H1 (cell line): ENCODE results near the gene FBN3. TPM values are rescaled to one million over a fixed set of nuclear protein-coding genes. Genes with fewer than 3 reads are reported as not detected.
A peak's percentile ranks its signal among the peaks of the same experiment; 100 is the strongest.

Experiments
- CTCF ChIA-PET: fragments of 300-600 bp; sonication (Branson Sonifier 250); formaldehyde crosslinking; loops from one replicate; lab custom pipeline; 2021; ENCODE audit not compliant: partially characterized antibody; lab: Charles Lee
- POLR2A ChIA-PET: fragments of 300-600 bp; sonication (Branson Sonifier 250); formaldehyde crosslinking; loops from one replicate; lab custom pipeline; 2021; ENCODE audit warnings: inconsistent platforms; ENCODE audit not compliant: partially characterized antibody; lab: Charles Lee
- DNase-seq, 2 experiments: peaks; one replicate each; pipeline versions ENCODE4 v3.0.0 to v3.0.0-alpha.2; 2010 to 2022; ENCODE audit warnings: low spot score in 2 of 2, low read depth in 1 of 2, mixed read lengths in 1 of 2
- FAIRE-seq: peaks from 2 replicates; lab custom pipeline; 2011; peaks lifted over from hg19 to GRCh38; lab: Jason Lieb, UNC
- H2AFZ ChIP-seq: 2 replicates; pipeline ENCODE4 v1.8.1; 2012; ENCODE audit warnings: low read length, inconsistent platforms
- H2AK5ac ChIP-seq: 2 replicates; pipeline ENCODE4 v1.6.1; 2013; ENCODE audit warnings: low read depth, low read length
- H2BK120ac ChIP-seq: replicated peaks from 2 replicates; pipeline ENCODE3; 2013; ENCODE audit warnings: low read depth, low read length, inconsistent platforms
- H2BK12ac ChIP-seq: 2 replicates; pipeline ENCODE4 v1.6.1; 2013; ENCODE audit warnings: low read depth, low read length
- H2BK15ac ChIP-seq: 2 replicates; pipeline ENCODE4 v1.6.1; 2013; ENCODE audit warnings: low read length
- H2BK20ac ChIP-seq: 2 replicates; pipeline ENCODE4 v1.6.1; 2013; ENCODE audit warnings: low read length
- H2BK5ac ChIP-seq: 2 replicates; pipeline ENCODE4 v1.6.1; 2013; ENCODE audit warnings: low read depth, low read length
- H3K14ac ChIP-seq: 2 replicates; pipeline ENCODE4 v1.6.1; 2013; ENCODE audit warnings: inconsistent platforms; ENCODE audit not compliant: insufficient read length
- H3K18ac ChIP-seq: 2 replicates; pipeline ENCODE4 v1.6.1; 2013; ENCODE audit warnings: low read length; ENCODE audit errors: extremely low read depth
- H3K23ac ChIP-seq: 2 replicates; pipeline ENCODE4 v1.6.1; 2013; ENCODE audit warnings: inconsistent platforms; ENCODE audit not compliant: insufficient read length
- H3K23me2 ChIP-seq: 2 replicates; pipeline ENCODE4 v1.6.1; 2013; ENCODE audit warnings: low read depth, low read length
- H3K27ac ChIP-seq: 2 replicates; pipeline ENCODE4 v1.6.1; 2011; ENCODE audit warnings: low read depth, low read length, inconsistent platforms
- H3K27me3 ChIP-seq, 4 experiments: replicated peaks in 1 of 4; 1 replicate in 1 of 4; 2 replicates in 3 of 4; pipeline versions ENCODE4 v1.6.1 to v1.8.1; 2011 to 2013; ENCODE audit warnings: low read length in 3 of 4, mild to moderate bottlenecking in 3 of 4, inconsistent platforms in 2 of 4, mixed read lengths in 2 of 4, moderate library complexity in 1 of 4; ENCODE audit not compliant: control insufficient read depth in 3 of 4, insufficient read depth in 3 of 4; ENCODE audit errors: extremely low read depth in 1 of 4
- H3K36me3 ChIP-seq, 4 experiments: 2 replicates each; pipeline versions ENCODE4 v1.6.1 to v1.8.1; 2011 to 2013; ENCODE audit warnings: mild to moderate bottlenecking in 4 of 4, low read length in 3 of 4, moderate library complexity in 2 of 4, control low read depth in 1 of 4, inconsistent platforms in 1 of 4; ENCODE audit not compliant: insufficient read depth in 4 of 4, control insufficient read depth in 2 of 4
- H3K4ac ChIP-seq: replicated peaks from 2 replicates; pipeline ENCODE3; 2013; ENCODE audit warnings: low read length, low read depth, mixed read lengths, inconsistent platforms; ENCODE audit not compliant: insufficient read length
- H3K4me1 ChIP-seq, 4 experiments: replicated peaks in 1 of 4; 1 replicate in 1 of 4; 2 replicates in 3 of 4; pipeline versions ENCODE4 v1.6.1 to v1.8.1; 2011 to 2013; ENCODE audit warnings: low read length in 3 of 4, inconsistent platforms in 2 of 4, mixed read lengths in 1 of 4; ENCODE audit not compliant: insufficient read depth in 4 of 4, control insufficient read depth in 3 of 4
- H3K4me2 ChIP-seq, 2 experiments: 2 replicates each; pipeline versions ENCODE4 v1.6.1 to v1.8.1; 2011 to 2013; ENCODE audit warnings: low read depth in 2 of 2, low read length in 2 of 2, control low read depth in 1 of 2, inconsistent platforms in 1 of 2, mild to moderate bottlenecking in 1 of 2; ENCODE audit not compliant: insufficient read depth in 1 of 2
- H3K4me3 ChIP-seq, 4 experiments: fragments of 200-600, 300-600 bp in 1 of 4; sonication (generic), shearing (Covaris generic), sonication (Bioruptor Twin) in 1 of 4; 2 replicates each; pipeline versions ENCODE4 v1.5.1 to v1.8.1; 2011 to 2016; ENCODE audit warnings: low read length in 4 of 4, low read depth in 3 of 4, control low read depth in 2 of 4, inconsistent platforms in 2 of 4, mild to moderate bottlenecking in 2 of 4, mixed read lengths in 1 of 4, moderate library complexity in 1 of 4; ENCODE audit not compliant: insufficient read depth in 2 of 4; ENCODE audit errors: extremely low read depth in 1 of 4
- H3K56ac ChIP-seq: replicated peaks from 2 replicates; pipeline ENCODE3; 2013; ENCODE audit warnings: low read depth, mild to moderate bottlenecking, mixed read lengths, low read length, inconsistent platforms; ENCODE audit not compliant: insufficient read length
- H3K79me1 ChIP-seq: 2 replicates; pipeline ENCODE4 v1.6.1; 2013; ENCODE audit warnings: low read depth, low read length, control low read depth
- H3K79me2 ChIP-seq, 2 experiments: 2 replicates each; pipeline versions ENCODE4 v1.6.1 to v1.8.1; 2012 to 2013; ENCODE audit warnings: low read length in 2 of 2, mild to moderate bottlenecking in 2 of 2, inconsistent platforms in 1 of 2; ENCODE audit not compliant: insufficient read depth in 2 of 2, control insufficient read depth in 1 of 2
- H3K9ac ChIP-seq, 4 experiments: replicated peaks in 1 of 4; 1 replicate in 1 of 4; 2 replicates in 3 of 4; pipeline versions ENCODE4 v1.6.1 to v1.8.1; 2011 to 2013; ENCODE audit warnings: low read depth in 3 of 4, low read length in 3 of 4, control low read depth in 2 of 4, mild to moderate bottlenecking in 2 of 4, moderate library complexity in 2 of 4, inconsistent platforms in 1 of 4; ENCODE audit errors: extremely low read depth in 1 of 4
- H3K9me3 ChIP-seq, 2 experiments: 2 replicates each; pipeline versions ENCODE4 v1.6.1 to v1.8.1; 2012 to 2013; ENCODE audit warnings: mild to moderate bottlenecking in 2 of 2, moderate library complexity in 2 of 2, control low read depth in 1 of 2, inconsistent platforms in 1 of 2, low read depth in 1 of 2, low read length in 1 of 2, mixed read lengths in 1 of 2; ENCODE audit not compliant: insufficient read depth in 2 of 2
- H4K20me1 ChIP-seq, 2 experiments: replicated peaks in 1 of 2; 2 replicates each; pipeline versions ENCODE3 to v1.8.1; 2011 to 2013; ENCODE audit warnings: inconsistent platforms in 2 of 2, low read length in 2 of 2, mild to moderate bottlenecking in 1 of 2; ENCODE audit not compliant: insufficient read depth in 2 of 2, control insufficient read depth in 1 of 2
- H4K5ac ChIP-seq: 2 replicates; pipeline ENCODE4 v1.6.1; 2013; ENCODE audit warnings: low read length, low read depth, mixed read lengths, inconsistent platforms; ENCODE audit not compliant: insufficient read length
- H4K8ac ChIP-seq: 2 replicates; pipeline ENCODE4 v1.8.0; 2013; ENCODE audit warnings: mild to moderate bottlenecking, moderate library complexity, low read length, inconsistent platforms; ENCODE audit not compliant: insufficient read depth; ENCODE audit errors: extremely low read depth
- H4K91ac ChIP-seq: replicated peaks from 2 replicates; pipeline ENCODE3; 2013; ENCODE audit warnings: low read length, mixed read lengths, inconsistent platforms; ENCODE audit not compliant: insufficient read length
- CEBPB ChIP-seq: IDR thresholded peaks from 2 replicates; pipeline ENCODE4 v1.6.1; 2012; ENCODE audit warnings: low read depth, low read length
- EP300 ChIP-seq, 2 experiments: IDR thresholded peaks; 1 replicate in 1 of 2; 2 replicates in 1 of 2; pipeline ENCODE4 v1.6.1; 2011 to 2012; ENCODE audit warnings: low read depth in 2 of 2, low read length in 2 of 2, mild to moderate bottlenecking in 2 of 2, borderline replicate concordance in 1 of 2, inconsistent platforms in 1 of 2, moderate library complexity in 1 of 2
- NRF1 ChIP-seq: IDR thresholded peaks from 2 replicates; pipeline ENCODE4 v1.6.1; 2011; ENCODE audit warnings: mild to moderate bottlenecking, low read depth, low read length, improper control_type of control experiment
- PHF8 ChIP-seq: fragments of 200-600 bp; sonication (generic); conservative IDR thresholded peaks from 2 replicates; pipeline ENCODE4 v1.7.1; 2012; ENCODE audit warnings: low read depth, mild to moderate bottlenecking, inconsistent platforms, low read length, moderate library complexity
- TAF1 ChIP-seq: IDR thresholded peaks from 2 replicates; pipeline ENCODE4 v1.6.1; 2011; ENCODE audit warnings: mild to moderate bottlenecking, low read depth, low read length
- ZNF274 ChIP-seq: IDR thresholded peaks from 2 replicates; pipeline ENCODE4 v1.7.0; 2012; ENCODE audit warnings: low read length, borderline replicate concordance; ENCODE audit errors: extremely low read depth
- whole genome bisulfite sequencing, 2 experiments: shearing (Covaris generic) in 1 of 2; methylation state at CpG; one replicate each; pipeline versions ENCODE4 v1.1.6 to v1.1.7; 2013 to 2015; ENCODE audit warnings: low lambda C conversion rate in 2 of 2, mixed read lengths in 2 of 2, inconsistent platforms in 1 of 2, low coverage in 1 of 2, missing lambda C conversion rate in 1 of 2; ENCODE audit not compliant: insufficient replicate concordance in 2 of 2, insufficient coverage in 1 of 2, insufficient read length in 1 of 2; ENCODE audit errors: extremely low coverage in 1 of 2, missing lambda C conversion rate in 1 of 2; 5-methylcytosine and 5-hydroxymethylcytosine counted together
- polyA plus RNA-seq, 7 experiments: library from polyadenylated mRNA; depleted of rRNA in 3 of 7; stranded (reverse) in 5 of 7; unstranded in 2 of 7; fragments of >200 nt in 5 of 7; fragments of 200-250 nt in 2 of 7; gene quantifications; 1 replicate in 5 of 7; 2 replicates in 1 of 7; 4 replicates in 1 of 7; pipeline versions ENCODE4 v1.2.1 to v1.2.3, GENCODE V29; 2011 to 2013; ENCODE audit warnings: missing spikeins in 2 of 7, mixed read lengths in 2 of 7
- total RNA-seq: library from RNA; stranded (reverse); fragmentation: NEBNext Ultra II Directional; extraction: Animal tissue kit (Norgen Biotek cat#: 25700); gene quantifications from 2 replicates; pipeline ENCODE4 v1.2.1, GENCODE V29; 2021
- TF ChIP-seq, protein P1 (sequence below): IDR thresholded peaks from 2 replicates; pipeline ENCODE4 v1.6.1; 2012; ENCODE audit warnings: inconsistent platforms
- TF ChIP-seq, protein P2 (sequence below), 3 experiments: IDR thresholded peaks; 1 replicate in 2 of 3; 2 replicates in 1 of 3; pipeline versions ENCODE4 v1.5.1 to v1.6.1; 2011; ENCODE audit warnings: low read length in 3 of 3, mild to moderate bottlenecking in 3 of 3, inconsistent platforms in 2 of 3, low read depth in 1 of 3, moderate library complexity in 1 of 3; ENCODE audit not compliant: insufficient read depth in 1 of 3; ENCODE audit errors: control extremely low read depth in 1 of 3

Gene FBN3
- total and polyA plus RNA-seq, 2 of the 8 experiments (the other 6 are each of a cell fraction or from before 2014, with no cell fraction given) = 37.1 to 38.7 TPM

DNA sequence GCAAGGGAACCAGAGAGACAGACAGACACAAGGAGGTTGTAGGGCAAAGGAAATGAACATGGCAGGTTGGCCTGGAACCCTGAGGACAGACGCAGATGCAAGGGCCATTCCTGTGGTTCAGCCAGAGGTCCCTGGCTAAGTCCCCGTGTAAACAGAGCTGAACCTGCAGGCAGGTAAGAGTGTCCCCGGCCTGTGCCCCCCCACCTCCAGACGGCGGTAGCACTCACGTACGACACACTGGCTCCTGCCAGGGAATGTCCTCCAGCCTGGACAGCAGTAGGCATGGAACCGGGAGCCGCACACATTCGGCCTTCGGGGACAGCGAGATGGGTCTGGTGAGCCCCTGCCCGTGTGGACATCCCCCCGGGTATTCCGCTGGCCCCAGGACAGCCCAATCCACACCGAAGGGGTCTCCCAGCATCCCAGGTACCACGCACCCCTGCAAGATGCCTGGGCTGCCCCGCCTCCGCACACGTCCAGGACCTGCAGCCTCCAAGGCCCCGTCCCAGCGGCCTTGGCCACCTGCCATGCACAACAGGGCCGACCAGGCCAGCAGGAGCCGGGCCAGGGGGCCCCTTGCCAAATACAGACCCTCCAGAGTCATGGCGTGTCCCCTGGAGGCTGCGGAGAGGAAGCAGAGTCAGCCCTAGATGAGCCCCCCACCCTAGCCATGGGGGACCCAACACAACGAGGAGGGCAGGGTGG is 2.4 kb downstream of the FBN3 start:
- no peaks in the 10 kb centered on the region for H4K20me1 ChIP-seq
- H3K27me3 ChIP-seq = no peaks in the 10 kb centered on the region
- DNase-seq (no peak), FAIRE-seq (no peak)
- CTCF ChIA-PET = interaction anchor here (0.6 to 0.9 kb wide), 2 partner anchors 12 to 113 kb away, joined by 3 read pairs; no protein-coding TSS in a partner anchor
- no peaks in the 10 kb centered on the region for H3K9me3 ChIP-seq
- no peak overlapping the region for H2AFZ ChIP-seq
- H2BK120ac ChIP-seq = no peak overlapping the region
- H3K4ac ChIP-seq = peak overlapping the region; percentile 88
- peaks cover 6% of the 10 kb centered on the region for H3K79me1 ChIP-seq
- no peak overlapping the region for H3K14ac ChIP-seq
- H3K36me3 ChIP-seq = no peaks in the 10 kb centered on the region; a peak in 1 of 8 replicates
- H3K56ac ChIP-seq = no peak overlapping the region
- H2AK5ac ChIP-seq = 0 out of 2 replicates have a peak overlapping the region, but pooled peaks have one; percentile 28
- no peak overlapping the region for H2BK20ac ChIP-seq
- H3K4me2 ChIP-seq = no peak overlapping the region
- H2BK15ac ChIP-seq = 0 out of 2 replicates have a peak overlapping the region, but pooled peaks have one; percentile 46
- H3K18ac ChIP-seq = no peak overlapping the region
- H3K79me2 ChIP-seq = peaks cover 0 to 19% of the 10 kb centered on the region in 2 experiments; a peak in 1 of 4 replicates
- no peak overlapping the region for H4K5ac ChIP-seq
- peak overlapping the region; percentile 71 for H4K91ac ChIP-seq
- no peak overlapping the region for H3K23ac ChIP-seq
- no peaks in the 10 kb centered on the region; the same call in 1 of the 2 replicates for H3K23me2 ChIP-seq
- peak overlapping the region; percentile 94; the same call in 1 of the 2 replicates for H2BK12ac ChIP-seq
- peak overlapping the region; percentile 65 for H4K8ac ChIP-seq
- no peak overlapping the region for H3K9ac ChIP-seq
- no peak overlapping the region; the same call in 1 of the 2 replicates for H3K27ac ChIP-seq
- POLR2A ChIA-PET = interaction anchor here (1.1 to 1.4 kb wide), 2 partner anchors 11 to 70 kb away, joined by 3 to 4 read pairs; no protein-coding TSS in a partner anchor
- no peak overlapping the region for H3K4me3 ChIP-seq
- peak overlapping the region; percentile 90; the same call in 1 of the 2 replicates for H2BK5ac ChIP-seq
- peaks cover 0 to 24% (median 13%) of the 10 kb centered on the region in 4 experiments; a peak in 6 of 7 replicates for H3K4me1 ChIP-seq
- WGBS, 2 experiments = 88% methylated on average over 25 of the region's 27 CpGs; no CpG with 5 or more reads in 1 of the 2 experiments
- no peak for TF ChIP-seq CEBPB
- TF ChIP-seq, protein P1, sequence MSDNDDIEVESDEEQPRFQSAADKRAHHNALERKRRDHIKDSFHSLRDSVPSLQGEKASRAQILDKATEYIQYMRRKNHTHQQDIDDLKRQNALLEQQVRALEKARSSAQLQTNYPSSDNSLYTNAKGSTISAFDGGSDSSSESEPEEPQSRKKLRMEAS = no peak
- no peak for TF ChIP-seq EP300 (IDR thresholded peaks at IDR 0.05; ENCODE audit: borderline replicate concordance in 1 of 2, low read depth in 2 of 2, low read length in 2 of 2)
- no peak for TF ChIP-seq NRF1
- TF ChIP-seq, protein P2, sequence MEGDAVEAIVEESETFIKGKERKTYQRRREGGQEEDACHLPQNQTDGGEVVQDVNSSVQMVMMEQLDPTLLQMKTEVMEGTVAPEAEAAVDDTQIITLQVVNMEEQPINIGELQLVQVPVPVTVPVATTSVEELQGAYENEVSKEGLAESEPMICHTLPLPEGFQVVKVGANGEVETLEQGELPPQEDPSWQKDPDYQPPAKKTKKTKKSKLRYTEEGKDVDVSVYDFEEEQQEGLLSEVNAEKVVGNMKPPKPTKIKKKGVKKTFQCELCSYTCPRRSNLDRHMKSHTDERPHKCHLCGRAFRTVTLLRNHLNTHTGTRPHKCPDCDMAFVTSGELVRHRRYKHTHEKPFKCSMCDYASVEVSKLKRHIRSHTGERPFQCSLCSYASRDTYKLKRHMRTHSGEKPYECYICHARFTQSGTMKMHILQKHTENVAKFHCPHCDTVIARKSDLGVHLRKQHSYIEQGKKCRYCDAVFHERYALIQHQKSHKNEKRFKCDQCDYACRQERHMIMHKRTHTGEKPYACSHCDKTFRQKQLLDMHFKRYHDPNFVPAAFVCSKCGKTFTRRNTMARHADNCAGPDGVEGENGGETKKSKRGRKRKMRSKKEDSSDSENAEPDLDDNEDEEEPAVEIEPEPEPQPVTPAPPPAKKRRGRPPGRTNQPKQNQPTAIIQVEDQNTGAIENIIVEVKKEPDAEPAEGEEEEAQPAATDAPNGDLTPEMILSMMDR (IDR thresholded peaks at IDR 0.05; ENCODE audit: control extremely low read depth in 1 of 3, insufficient read depth in 1 of 3, low read depth in 1 of 3, low read length in 3 of 3) = no peak
- no peak for TF ChIP-seq PHF8
- no peak for TF ChIP-seq TAF1
- no peak for TF ChIP-seq ZNF274
